HCT116 (cell line): Measurements from ENCODE around the gene WDR72. TPM values are rescaled to one million over a fixed set of nuclear protein-coding genes. Genes with fewer than 3 reads are reported as not detected.

Experiments used
- ATAC-seq: fragments of 200-7000 bp; cut with Tn5 transposase; 2 replicates; pipeline ENCODE4 v1.9.1; 2020; ENCODE audit warnings: mild to moderate bottlenecking, moderate library complexity
- BruUV-seq: library from RNA; stranded (reverse); fragments of 400-500 nt; replicated peaks from 2 replicates; lab custom pipeline; 2021; lab: Mats Ljungman, UMichigan
- CTCF ChIA-PET: fragments of 300-600 bp; sonication (Branson Sonifier 250); formaldehyde crosslinking; loops from one replicate; lab custom pipeline; 2021; ENCODE audit warnings: antibody characterized with exemption; lab: Charles Lee
- POLR2A ChIA-PET: fragments of 300-600, 350-600 bp; sonication (Branson Sonifier 250); formaldehyde crosslinking; loops from one replicate; lab custom pipeline; 2021; ENCODE audit warnings: antibody characterized with exemption; lab: Charles Lee
- RAD21 ChIA-PET, 2 experiments: fragments of 300-600 bp; sonication (Branson Sonifier 250); formaldehyde crosslinking; loops; one replicate each; lab custom pipeline; 2023; ENCODE audit warnings: low total read pairs in 2 of 2; ENCODE audit not compliant: uncharacterized antibody in 2 of 2, unreplicated experiment in 2 of 2, low non-redundant PET in 1 of 2; lab: Charles Lee
- DNase-seq: peaks from one replicate; pipeline ENCODE4 v3.0.0-alpha.2; 2010; ENCODE audit warnings: low read depth, low spot score
- H2AFZ ChIP-seq: fragments of 200-600 bp; shearing (Covaris generic), sonication (generic); 2 replicates; pipeline ENCODE4 v1.6.1; 2017; ENCODE audit warnings: low read depth, mixed run types, mixed read lengths, antibody characterized with exemption, low read length; ENCODE audit not compliant: poor library complexity, severe bottlenecking
- H3K27ac ChIP-seq: 2 replicates; pipeline ENCODE4 v1.5.1; 2012; ENCODE audit warnings: low read depth, low read length
- H3K27me3 ChIP-seq: fragments of 200-600 bp; sonication (generic); 2 replicates; pipeline ENCODE4 v1.6.1; 2016; ENCODE audit warnings: mixed run types, low read length, mixed read lengths; ENCODE audit not compliant: insufficient read depth
- H3K36me3 ChIP-seq, 2 experiments: fragments of 200-500 bp in 1 of 2; fragments of 200-600 bp in 1 of 2; sonication (Bioruptor generic) in 1 of 2; sonication (generic) in 1 of 2; 2 replicates each; pipeline versions ENCODE4 v1.5.1 to v1.6.1; 2014 to 2016; ENCODE audit warnings: low read length in 2 of 2, inconsistent platforms in 1 of 2, mixed read lengths in 1 of 2, mixed run types in 1 of 2; ENCODE audit not compliant: insufficient read depth in 2 of 2, control insufficient read depth in 1 of 2
- H3K4me1 ChIP-seq, 2 experiments: fragments of 200-600 bp in 1 of 2; sonication (generic) in 1 of 2; 2 replicates each; pipeline versions ENCODE4 v1.5.1 to v1.6.1; 2012 to 2017; ENCODE audit warnings: low read length in 2 of 2, inconsistent platforms in 1 of 2, mild to moderate bottlenecking in 1 of 2, mixed read lengths in 1 of 2, mixed run types in 1 of 2, moderate library complexity in 1 of 2; ENCODE audit not compliant: insufficient read depth in 2 of 2, control insufficient read depth in 1 of 2
- H3K4me2 ChIP-seq: fragments of 200-600 bp; sonication (generic); 2 replicates; pipeline ENCODE4 v1.6.1; 2017; ENCODE audit warnings: mixed run types, low read length, mixed read lengths
- H3K4me3 ChIP-seq, 2 experiments: fragments of 200-600 bp in 1 of 2; sonication (generic) in 1 of 2; replicated peaks in 1 of 2; 2 replicates each; pipeline ENCODE4 v1.5.1; 2011 to 2016; ENCODE audit warnings: low read length in 2 of 2, control low read depth in 1 of 2, low read depth in 1 of 2, mild to moderate bottlenecking in 1 of 2, mixed read lengths in 1 of 2, mixed run types in 1 of 2
- H3K79me2 ChIP-seq: fragments of 200-600 bp; sonication (generic); 2 replicates; pipeline ENCODE4 v1.6.1; 2017; ENCODE audit warnings: mild to moderate bottlenecking, mixed run types, low read length, moderate library complexity, mixed read lengths; ENCODE audit not compliant: insufficient read depth
- H3K9ac ChIP-seq: fragments of 200-600 bp; sonication (generic); 2 replicates; pipeline ENCODE4 v1.6.1; 2016; ENCODE audit warnings: low read length, mixed read lengths
- H3K9me2 ChIP-seq: fragments of 200-600 bp; sonication (generic), shearing (Covaris generic); 2 replicates; pipeline ENCODE4 v1.6.1; 2017; ENCODE audit warnings: mixed run types, mild to moderate bottlenecking, moderate library complexity; ENCODE audit not compliant: insufficient read depth
- H3K9me3 ChIP-seq, 2 experiments: fragments of 200-500 bp in 1 of 2; fragments of 200-600 bp in 1 of 2; sonication (Bioruptor generic) in 1 of 2; sonication (generic) in 1 of 2; 2 replicates each; pipeline ENCODE4 v1.6.1; 2014 to 2017; ENCODE audit warnings: low read length in 2 of 2, mixed read lengths in 2 of 2, inconsistent platforms in 1 of 2, low read depth in 1 of 2, mild to moderate bottlenecking in 1 of 2, mixed run types in 1 of 2, moderate library complexity in 1 of 2; ENCODE audit not compliant: control insufficient read depth in 1 of 2, insufficient read depth in 1 of 2
- H4K20me1 ChIP-seq: fragments of 200-600 bp; sonication (generic), shearing (Covaris generic); 2 replicates; pipeline ENCODE4 v1.6.1; 2017; ENCODE audit warnings: mixed run types, mild to moderate bottlenecking, moderate library complexity; ENCODE audit not compliant: insufficient read depth
- ATF3 ChIP-seq: IDR thresholded peaks from 2 replicates; pipeline ENCODE4 v1.6.1; 2012
- CEBPB ChIP-seq: IDR thresholded peaks from 2 replicates; pipeline ENCODE4 v1.6.1; 2012; ENCODE audit warnings: low read depth
- FOSL1 ChIP-seq: IDR thresholded peaks from 2 replicates; pipeline ENCODE4 v1.6.1; 2012; ENCODE audit warnings: low read depth
- JUND ChIP-seq: IDR thresholded peaks from 2 replicates; pipeline ENCODE4 v1.6.1; 2012
- REST ChIP-seq: IDR thresholded peaks from 2 replicates; pipeline ENCODE4 v1.6.1; 2012; ENCODE audit warnings: low read depth
- SP1 ChIP-seq: IDR thresholded peaks from 2 replicates; pipeline ENCODE4 v1.6.1; 2012; ENCODE audit warnings: low read depth
- YY1 ChIP-seq: IDR thresholded peaks from 2 replicates; pipeline ENCODE4 v1.6.1; 2011; ENCODE audit warnings: low read length, low read depth, moderate library complexity, mild to moderate bottlenecking; ENCODE audit not compliant: insufficient replicate concordance; ENCODE audit errors: extremely low read depth
- ZNF274 ChIP-seq: fragments of 200-500 bp; sonication (Bioruptor generic); IDR thresholded peaks from 2 replicates; pipeline ENCODE4 v1.6.1; 2014; ENCODE audit warnings: mild to moderate bottlenecking, low read depth, low read length, inconsistent platforms
- intact Hi-C: fragments of 100-400 bp; cut with micrococcal nuclease; formaldehyde crosslinking; loops from 2 replicates; pipeline ENCODE4 v1.10.0; 2022
- total RNA-seq: library from RNA; stranded (reverse); gene quantifications from one replicate; pipeline ENCODE4 v1.2.1, GENCODE V29; 2021; ENCODE audit not compliant: unreplicated experiment

The WDR72 gene
- total RNA-seq, 1 experiment from 2014 or later: 5.8 TPM

- ChIA-PET RAD21 (no interaction called here), CTCF (no interaction called here), POLR2A (no interaction called here)
- Histone ChIP-seq H3K4me2 (no peak overlapping the region), H3K79me2 (no peaks in the 10 kb centered on the region), H3K4me3 (no peak overlapping the region), H4K20me1 (no peaks in the 10 kb centered on the region), H3K9ac (no peak overlapping the region), H3K27me3 (0 out of 2 replicates have a peak, but pooled peaks cover 2% of the 10 kb centered on the region), H3K36me3 (no peaks in the 10 kb centered on the region), H3K9me2 (no peaks in the 10 kb centered on the region), H3K27ac (no peak overlapping the region), H3K4me1 (no peaks in the 10 kb centered on the region), H2AFZ (no peak overlapping the region), H3K9me3 (no peaks in the 10 kb centered on the region)
- BruUV-seq: no TSS peak
- intact Hi-C loops: no loop called here
- ATAC-seq: no peak
- TF ChIP-seq SP1: no peak
- no peak for TF ChIP-seq CEBPB
- no peak for TF ChIP-seq YY1
- TF ChIP-seq REST: no peak
- DNase-seq: no peak
Observed at GRCh38 chr15:53490341-53490740, 269.1 kb downstream of the WDR72 start.

- DNase-seq (no peak), ATAC-seq (no peak)
- H3K9me2 ChIP-seq: no peaks in the 10 kb centered on the region
- no peaks in the 10 kb centered on the region for H3K4me1 ChIP-seq
- ChIA-PET CTCF (no interaction called here), POLR2A (no interaction called here), RAD21 (no interaction called here)
- no peak overlapping the region for H3K4me2 ChIP-seq
- H3K9me3 ChIP-seq: no peaks in the 10 kb centered on the region
- TF ChIP-seq ATF3 (no peak), JUND (no peak), FOSL1 (no peak), ZNF274 (no peak)
- H3K4me3 ChIP-seq: no peak overlapping the region
- no peak overlapping the region for H3K9ac ChIP-seq
- intact Hi-C loops: no loop called here
- H3K79me2 ChIP-seq: no peaks in the 10 kb centered on the region
- no peaks in the 10 kb centered on the region for H4K20me1 ChIP-seq
- H2AFZ ChIP-seq: no peak overlapping the region
- no peak overlapping the region for H3K27ac ChIP-seq
- no TSS peak for BruUV-seq
- 0 out of 2 replicates have a peak, but pooled peaks cover 2% of the 10 kb centered on the region for H3K27me3 ChIP-seq
- no peaks in the 10 kb centered on the region for H3K36me3 ChIP-seq
Observed at GRCh38 chr15:53482055-53482454, 277.4 kb downstream of the WDR72 start.
